SHP77 treated with DMSO at 0.1 percent for 48 hours (cell line): ENCODE measurements around the gene SAMM50.
A peak's percentile ranks its signal among the peaks of the same experiment; 100 is the strongest.

ENCODE experiments used
- DNase-seq: peaks from one replicate; lab custom pipeline; 2025; lab: John Stamatoyannopoulos, UW

The SAMM50 gene

DNA sequence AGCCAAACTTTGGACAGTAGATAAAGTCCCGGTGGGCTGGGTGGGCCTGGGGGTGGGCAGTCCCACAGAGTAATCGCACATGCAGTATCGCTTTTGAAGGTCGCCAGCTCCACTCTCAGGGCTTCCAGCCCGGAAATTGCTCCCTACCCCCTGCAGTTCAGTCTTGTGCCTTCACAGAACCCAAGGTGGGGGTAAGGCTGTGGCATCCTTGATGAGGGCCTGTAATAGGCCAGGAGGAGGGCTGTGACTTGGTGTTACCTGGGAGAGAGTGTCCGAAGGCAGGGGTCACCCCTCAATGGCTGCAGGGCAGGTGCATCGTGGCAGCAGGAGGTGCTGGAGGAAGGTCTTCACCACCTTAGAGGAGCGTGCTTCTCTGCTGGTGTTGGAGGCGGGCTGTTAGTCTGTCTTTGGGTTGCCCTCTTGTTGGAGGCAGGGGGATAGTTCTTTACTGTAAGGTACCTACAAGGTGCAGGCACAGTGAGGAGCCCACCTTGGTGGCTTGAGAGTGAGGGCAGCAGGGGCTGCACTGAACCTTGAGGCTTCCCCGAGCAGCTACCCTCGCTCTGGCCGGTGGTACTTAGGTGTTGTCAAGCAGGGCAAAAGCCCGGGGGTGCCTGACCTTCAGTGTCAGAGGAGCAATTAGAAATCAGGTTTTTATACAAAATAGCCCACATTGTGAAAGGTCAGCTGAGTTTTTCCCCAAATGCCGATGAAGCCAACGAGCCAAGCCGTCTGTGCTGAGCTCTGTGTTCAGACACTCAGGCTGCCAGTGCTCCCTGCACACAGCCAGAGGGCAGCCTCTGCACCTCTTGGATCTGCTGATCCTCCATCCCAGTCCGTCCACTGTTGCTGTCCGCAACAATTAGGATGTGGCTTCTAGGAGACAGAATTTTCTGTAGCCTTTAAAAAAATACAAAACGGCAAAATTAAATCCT lies 21.9 kb downstream of the SAMM50 start:
- DNase-seq, result no peak

DNA sequence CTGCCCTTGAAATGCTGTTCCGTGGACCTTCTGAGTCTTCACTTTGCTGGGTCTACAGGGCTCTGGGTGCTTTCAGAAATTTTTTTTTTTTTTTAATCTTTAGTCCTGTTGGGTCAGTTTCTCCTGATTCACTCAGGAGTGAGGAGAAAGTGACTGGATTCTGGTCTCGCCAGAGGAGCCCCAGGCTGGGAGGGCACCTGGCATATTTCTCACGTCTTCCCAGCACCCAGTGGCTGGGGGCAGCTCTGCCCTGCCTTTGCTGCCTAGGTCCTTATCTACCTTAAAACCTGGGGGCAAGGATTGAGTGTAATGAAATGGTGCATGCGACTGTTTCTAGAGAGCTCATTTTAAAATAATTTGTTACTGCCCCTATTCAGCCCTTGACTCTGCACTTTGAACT lies 23.3 kb downstream of the SAMM50 start:
- no peak for DNase-seq

DNA sequence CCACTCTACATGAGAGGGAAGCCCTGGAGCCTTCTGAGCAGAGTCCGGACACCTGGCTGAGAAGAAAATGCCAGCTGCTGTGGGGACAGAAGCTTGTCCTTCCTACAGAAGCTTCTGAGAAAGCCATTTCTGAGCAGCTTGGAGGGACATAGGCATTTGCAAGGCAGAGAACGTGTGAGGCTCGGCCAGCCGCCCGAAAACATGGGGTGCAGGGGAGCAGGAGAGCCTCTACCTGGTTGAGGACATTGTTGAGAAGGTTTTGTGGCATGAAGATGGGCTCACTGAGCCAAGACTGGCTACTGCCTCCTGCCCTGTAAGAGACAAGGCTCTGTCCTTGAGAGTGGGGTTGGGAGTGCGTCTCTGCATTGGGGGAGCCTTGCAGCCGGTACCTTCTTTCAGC lies 25.3 kb downstream of the SAMM50 start:
- DNase-seq, result no peak

DNA sequence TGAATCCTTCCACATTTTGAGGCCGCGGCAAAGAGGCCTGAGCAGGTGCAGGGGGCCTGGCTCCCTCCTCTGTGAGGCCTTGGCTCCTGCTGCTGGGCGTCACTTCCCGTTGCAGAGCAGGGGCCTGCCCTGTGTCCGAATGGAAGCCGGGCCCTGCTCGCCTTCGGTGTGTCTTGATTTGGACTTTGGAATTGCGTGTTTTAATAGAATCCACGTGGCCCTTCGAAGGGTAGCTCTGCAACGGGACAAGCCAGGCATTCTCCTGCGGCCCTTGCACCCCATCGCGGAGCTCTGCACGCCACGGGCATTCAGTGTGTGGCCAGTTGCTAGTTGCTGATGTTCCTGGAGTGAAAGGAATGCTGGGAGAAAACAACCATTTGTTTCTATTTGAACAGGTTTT lies 25.8 kb downstream of the SAMM50 start:
- no peak for DNase-seq

DNA sequence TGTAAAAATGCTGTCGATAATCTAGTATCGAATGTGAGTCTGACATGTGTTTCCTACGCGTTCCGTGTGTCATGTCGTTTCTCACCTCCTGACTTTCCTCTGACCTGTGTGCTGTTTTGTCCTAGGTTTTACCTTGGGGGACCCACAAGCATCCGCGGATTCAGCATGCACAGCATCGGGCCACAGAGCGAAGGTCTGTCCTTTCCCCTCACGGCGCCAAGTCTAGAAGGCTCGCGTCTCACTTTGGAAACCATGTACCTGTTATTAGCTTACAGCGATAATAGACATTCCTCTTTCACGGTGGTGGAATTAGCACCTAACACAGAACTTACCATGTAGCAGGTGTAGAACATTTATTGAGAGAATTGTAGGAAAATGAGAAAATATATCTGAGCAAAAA lies 28.6 kb downstream of the SAMM50 start:
- DNase-seq, result no peak

DNA sequence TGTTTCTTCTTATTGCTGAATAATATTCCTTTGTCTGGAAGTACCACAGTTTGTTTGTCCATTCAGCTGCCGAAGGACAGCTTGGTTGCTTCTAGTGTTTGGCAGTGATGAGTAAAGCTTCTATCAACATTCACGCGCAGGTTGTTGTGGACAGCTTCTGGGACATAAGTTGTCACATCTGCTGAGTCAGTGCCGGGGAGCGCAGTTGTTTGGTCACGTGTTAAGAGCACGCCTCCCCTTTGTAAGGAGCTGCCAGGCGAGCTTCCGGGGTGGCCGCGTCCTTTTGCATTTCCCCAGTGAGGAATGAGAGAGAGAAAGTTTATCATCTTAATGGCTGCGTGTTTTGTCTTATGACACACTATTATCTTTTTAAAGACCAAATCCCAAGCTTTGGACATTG lies 30.3 kb downstream of the SAMM50 start:
- no peak for DNase-seq

DNA sequence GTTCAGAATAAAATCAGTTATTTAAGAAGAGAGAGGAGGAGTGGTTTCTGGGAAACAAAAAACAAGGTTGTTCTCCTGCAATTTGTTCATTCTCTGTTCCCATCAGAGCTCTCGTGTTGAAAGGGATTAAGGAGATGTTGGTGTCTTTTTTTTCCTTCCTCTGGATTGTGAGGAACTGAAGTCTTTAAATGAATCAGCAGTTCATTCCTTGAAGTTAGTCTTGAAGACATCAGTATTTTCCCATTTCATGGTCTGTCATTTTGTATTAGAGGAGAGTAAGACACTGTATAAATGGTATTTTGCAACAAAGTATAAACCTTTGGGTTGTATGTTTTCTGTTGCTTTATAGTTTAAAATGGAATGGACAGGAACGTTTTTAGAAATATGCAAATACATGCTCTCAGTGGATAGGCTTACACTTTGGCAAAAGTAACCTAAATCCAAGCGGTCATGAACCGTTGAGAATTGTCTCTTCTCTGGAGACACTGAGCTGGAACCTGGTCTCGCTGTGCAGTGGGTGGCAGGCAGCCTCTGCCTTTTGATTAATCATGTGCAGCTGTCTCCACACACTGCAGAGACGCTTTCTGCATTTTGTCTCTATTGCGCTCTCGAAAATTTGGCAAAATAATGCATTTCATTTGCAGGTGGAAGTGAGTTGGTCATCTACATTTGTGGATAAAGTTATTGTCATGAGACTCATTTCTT lies 33.0 kb downstream of the SAMM50 start:
- no peak for DNase-seq

DNA sequence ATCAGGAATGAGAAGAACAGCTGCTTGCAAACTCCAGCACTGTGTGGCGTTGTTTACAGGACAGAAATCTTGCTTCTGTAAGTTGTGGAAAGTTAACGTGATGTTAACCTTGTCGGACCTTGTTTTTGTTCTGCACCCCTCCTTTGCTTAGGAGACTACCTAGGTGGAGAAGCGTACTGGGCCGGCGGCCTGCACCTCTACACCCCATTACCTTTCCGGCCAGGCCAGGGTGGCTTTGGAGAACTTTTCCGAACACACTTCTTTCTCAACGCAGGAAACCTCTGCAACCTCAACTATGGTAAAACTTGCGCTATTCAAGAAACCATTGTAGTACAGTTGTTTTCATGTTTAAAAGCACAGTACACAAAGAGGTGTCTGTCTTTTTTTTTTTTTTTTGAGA lies 33.7 kb downstream of the SAMM50 start:
- no peak for DNase-seq

DNA sequence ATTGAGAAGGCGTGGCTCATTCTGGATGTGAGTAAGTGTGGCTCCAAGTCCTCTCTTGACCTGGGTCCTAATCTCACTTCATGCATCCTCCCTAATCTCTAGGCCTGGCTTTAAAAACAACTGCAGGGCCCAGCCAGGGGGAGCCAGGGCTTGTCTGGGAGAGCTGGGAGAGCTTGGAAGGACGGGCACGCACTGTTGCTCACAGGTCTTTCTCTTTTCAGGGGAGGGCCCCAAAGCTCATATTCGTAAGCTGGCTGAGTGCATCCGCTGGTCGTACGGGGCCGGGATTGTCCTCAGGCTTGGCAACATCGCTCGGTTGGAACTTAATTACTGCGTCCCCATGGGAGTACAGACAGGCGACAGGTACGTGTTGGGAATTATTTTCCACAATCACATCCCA lies 34.8 kb downstream of the SAMM50 start:
- DNase-seq, result no peak

DNA sequence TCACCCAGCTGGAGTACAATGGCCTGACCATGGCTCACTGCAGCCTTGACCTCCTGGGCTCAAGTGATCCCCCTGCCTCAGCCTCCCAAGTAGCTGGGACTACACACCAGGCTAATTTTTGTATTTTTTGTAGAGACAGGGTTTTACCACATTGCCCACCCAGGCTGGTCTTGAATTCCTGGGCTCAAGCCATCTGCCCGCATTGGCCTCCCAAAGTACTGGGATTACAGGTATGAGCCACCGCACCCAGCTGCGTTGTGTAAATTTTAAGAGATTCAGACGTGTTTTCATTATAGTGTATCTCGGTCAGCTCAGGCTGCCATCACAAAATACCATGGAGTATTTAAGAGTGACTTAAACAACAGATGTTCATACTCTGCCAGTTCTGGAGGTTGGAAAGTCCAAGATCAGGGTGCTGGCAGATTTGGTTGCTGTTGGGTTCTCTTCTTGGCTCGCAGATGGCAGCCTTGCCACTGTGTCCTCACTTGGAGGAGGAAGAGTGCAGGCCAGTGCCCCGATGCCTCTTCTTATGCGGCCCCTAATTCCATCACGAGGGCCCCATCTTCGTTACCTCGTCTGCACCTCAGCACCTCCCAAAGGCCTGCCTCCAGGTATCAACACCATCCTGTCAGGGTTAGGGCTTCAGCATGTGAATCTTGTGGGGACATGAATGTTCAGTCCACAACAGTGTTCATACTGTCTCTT lies 36.2 kb downstream of the SAMM50 start:
- no peak for DNase-seq

DNA sequence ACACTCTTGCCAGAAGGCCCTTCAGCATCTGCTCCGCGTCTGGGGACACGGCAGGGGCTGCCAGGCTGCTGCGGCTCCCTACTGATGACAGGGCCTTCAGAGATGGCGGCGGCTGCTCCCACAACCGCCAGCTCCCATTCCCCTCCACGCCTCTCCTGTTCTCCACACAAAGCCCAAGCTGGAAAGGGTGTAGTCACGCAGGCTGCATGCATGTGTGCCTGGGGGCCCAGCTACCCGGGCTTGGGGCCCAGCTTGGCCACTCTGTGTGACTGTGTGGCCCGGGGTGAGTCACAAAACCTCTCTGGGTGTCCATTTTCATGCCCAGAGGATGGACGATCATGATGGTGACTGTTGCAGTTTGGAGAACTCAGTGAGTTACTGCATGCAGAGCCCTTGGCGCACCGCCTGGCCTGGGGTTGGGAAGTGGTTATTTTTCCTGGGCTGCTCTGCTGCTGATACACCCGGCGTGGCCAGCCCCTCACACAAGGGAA lies 37.1 kb downstream of the SAMM50 start:
- no peak for DNase-seq

DNA sequence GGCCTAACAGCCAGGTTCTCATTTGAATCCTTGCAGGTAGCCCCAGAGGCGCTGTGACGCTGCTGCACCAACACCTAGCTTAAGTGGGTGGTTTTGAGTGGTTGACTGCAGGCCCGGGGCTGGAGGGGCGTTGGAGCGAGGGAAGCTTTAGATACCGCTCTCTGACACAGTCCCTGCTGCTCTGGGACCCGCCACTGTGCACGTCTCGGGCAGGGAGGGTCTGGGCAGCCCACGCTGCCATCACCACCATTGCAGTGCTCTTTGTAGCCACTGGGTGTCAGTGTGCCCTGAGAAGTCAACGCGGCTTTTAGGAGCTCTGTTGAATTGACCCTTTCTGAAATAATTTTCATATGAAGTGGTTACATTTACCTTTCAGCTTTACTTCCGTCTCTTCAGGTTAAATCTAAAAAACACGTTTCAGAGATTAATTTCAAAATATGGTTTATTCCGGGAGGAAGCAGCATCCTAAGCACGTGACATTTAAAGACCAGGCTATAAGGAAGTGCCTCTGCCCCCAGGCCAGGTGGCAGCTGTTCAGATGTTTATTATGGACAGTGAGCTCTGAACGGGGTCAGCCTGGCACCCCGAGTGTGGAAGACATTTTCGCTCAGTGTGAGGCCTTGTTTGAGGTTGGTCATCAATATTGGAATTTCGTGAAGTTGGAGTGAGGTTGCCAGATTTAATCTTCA lies 38.0 kb downstream of the SAMM50 start:
- peak; percentile 4 for DNase-seq

DNA sequence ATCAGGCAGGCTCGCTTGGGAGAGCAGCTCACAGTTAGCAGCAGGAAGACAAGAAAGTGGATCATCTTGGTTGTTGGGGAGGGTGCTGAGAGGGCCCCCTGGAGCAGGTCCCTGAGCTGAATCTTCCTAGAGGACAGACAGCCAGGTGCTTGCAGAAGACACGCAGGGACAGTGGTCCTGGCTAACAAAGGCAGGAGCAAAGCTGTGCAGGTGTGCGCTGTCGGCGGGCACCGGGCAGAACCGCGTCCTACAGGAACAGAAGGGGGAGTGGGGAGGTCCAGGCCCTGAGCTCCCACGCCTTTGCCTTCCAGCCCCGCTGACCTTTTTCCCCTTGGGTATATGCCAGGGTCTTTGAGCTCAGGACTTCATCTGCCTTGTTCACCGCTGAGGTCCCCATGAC lies 38.8 kb downstream of the SAMM50 start:
- no peak for DNase-seq

DNA sequence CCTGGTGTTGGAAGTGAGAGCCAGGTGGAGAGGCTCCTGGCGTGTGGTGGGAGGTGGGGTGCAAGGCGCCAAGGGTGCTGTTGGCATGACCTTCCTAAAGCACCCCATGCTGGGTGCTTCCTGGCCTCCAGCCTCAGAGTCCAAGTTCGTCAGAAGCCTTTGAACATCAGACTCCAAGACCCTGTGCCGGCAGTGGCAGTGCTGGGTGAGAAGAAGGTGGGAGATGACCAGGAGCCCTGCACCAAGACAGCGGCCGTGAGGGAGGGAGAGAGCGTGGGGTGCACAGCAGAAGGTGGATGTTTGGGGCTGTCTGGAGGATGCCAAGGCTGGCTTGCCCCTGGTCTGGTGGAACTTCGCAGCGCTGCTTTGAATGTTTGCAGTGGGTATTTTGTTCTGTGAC lies 39.2 kb downstream of the SAMM50 start:
- DNase-seq, result no peak

DNA sequence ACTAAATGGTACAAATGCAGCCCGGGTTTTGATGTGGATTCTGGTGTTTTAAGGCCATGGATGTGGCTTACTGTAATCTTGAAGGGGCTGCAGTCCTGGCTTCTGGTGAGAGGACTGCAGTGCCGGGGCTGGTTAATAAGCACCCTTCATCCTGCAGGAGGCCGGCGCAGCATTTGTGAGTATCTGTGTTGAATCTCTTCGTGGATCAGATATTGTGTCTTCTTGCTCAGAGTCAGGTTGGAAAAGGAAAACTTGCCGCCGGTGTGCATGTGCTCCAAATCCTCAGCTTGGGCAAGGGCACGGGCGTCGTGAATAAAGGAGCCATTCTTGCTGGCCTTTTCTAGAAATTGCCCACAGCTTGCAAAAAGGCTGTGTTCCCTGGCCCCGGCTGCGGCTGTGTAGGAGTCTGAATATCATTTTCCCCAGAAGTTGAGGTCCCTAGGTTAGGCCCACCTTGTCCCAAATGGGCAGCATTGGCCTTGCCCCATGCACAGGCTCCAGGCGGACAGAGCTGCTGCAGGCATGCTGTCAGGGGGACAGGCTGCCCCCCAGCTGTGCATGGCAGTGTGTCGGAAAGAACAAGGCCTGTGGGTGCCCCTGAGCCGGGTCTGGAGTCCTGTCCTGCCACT lies 39.9 kb downstream of the SAMM50 start:
- DNase-seq, result no peak

DNA sequence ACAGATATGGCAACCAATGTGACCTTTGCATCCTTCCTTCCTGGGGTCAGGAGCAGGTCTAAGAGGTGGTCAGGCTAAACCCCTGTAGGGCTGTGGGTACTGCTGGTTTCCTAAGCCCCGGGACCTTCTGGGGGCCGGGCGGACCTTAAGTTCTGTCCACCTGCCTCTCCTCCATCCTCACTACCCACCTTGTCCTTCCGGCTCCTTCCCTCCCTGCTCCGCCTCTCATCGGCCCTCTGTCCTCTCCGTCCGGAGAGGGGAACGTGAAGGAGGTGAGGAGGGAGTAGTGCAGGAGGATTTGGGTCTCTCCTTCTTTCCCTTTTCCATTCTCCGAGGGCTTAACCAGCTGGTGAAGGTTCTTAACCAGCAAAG lies 40.5 kb downstream of the SAMM50 start:
- no peak for DNase-seq

DNA sequence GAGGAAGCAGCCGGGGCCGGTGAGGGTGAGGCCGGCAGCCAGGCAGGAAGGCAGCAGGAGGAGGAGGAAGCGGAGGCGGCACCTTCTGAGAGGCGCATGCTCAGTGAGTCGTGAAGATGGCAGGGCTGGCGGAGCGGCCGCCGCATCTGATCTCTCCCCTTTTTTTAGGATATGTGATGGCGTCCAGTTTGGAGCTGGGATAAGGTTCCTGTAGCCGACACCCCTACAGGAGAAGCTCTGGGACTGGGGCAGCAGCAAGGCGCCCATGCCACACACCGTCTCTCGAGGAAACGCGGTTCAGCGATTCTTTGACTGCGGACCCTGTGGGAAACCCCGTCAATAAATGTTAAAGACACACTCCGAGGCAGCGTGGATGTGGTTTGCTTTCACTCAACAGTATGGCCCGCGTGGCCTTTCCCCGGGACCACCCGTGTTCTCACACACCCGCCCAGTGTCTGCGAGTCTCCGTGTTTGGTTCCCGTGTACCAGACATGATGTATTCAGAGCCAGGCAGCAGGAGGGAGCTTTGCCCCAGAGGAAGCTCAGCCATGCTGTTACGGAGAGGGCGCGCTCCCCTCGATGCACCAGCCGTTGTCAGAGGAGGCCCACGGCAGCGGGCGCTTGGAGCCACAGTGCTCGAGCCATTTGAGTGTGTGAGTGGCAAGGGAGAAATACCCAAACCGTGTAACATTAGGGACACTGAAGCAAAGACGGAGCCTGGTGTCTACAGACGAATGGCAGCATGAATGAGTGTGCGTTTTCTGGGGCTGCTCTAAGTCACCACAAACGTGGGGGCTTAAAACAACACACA lies 41.1 kb downstream of the SAMM50 start:
- DNase-seq, result no peak

DNA sequence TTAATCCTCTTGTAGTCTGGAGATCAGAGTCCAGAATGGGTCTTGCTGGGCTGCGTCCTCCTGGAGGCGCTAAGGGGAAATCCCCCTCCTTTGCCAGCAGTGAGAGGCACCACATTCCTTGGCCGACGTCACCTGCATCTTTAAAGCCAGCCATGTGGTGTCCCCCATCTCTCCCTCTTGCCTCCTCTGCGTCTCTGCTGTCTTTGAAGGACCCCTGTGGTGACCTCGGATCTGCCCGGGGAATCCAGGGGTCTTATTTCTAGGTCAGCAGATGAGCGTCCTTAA lies 41.7 kb downstream of the SAMM50 start:
- DNase-seq, result no peak

DNA sequence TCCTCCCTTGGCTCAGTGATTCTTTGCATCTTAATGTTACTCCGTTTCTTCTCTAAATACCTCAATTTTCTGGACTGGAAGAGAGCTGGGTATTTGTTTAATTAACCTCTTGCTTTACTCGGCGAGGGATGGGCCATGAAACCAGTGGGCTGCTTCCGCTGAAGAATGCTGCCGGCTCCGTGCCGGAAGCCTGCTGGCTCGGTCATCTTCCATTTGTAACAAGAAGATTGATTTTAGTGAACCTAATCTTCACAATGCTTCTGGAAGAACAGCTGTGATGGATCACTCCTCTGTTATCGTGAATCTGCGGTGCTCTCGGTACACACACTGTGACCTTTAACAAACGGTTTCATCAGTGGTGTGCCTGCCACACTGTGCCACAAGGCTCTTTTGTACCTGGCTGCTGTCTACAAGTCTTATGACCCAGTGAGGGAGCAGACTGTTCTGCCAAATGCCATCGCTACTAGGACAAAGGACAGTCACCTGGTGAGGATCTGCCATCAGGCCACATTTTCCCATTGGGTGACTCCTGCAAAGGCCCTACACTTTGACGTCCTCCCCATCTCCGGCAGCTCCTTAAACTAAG lies 43.5 kb downstream of the SAMM50 start:
- DNase-seq, result no peak

DNA sequence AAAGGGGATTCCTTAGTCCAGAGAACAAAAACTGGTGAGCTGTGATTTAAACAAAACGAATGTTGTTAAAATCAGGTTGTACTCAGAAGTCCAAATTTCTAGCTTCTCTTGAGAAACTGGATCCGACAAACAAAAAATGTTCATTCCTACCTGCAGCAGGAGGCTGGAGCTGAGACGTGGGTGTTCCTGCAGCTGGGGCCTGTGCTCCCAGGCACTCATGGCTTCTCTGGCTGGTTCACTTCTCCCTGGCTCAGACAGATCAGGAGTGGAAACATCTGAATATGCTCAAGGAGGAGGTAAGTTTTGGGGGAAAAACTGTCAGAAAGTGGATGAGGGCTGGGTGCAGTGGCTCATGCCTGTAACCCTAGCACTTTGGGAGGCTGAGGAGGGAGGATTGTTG lies 44.1 kb downstream of the SAMM50 start:
- no peak for DNase-seq

DNA sequence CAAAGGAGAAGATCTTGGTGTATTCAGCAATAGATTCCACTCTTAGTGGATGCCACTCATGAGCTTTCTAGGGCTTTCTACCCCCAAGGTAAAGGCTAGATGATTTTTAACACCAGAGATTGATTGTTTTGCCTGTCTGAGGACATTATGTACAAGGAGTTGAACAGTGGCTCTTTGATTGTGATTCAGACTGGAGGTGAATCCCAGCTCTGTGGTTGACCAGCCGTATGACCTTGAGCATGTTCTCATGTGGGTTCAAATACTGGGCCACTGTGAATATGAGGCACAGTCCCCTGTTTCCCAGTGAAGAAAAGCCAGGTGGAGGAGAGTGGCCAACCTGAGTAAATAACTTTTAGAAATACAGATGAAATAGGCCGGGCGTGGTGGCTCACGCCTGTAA lies 44.9 kb downstream of the SAMM50 start:
- DNase-seq, result no peak
